ENCODE data around the gene TNFRSF11A. TPM values are rescaled to one million over a fixed set of nuclear protein-coding genes. Genes with fewer than 3 reads are reported as not detected.

The TNFRSF11A gene
- total RNA-seq, 4 donors from 2014 or later, result 5.5 to 25.8 (median 8.6) TPM

DNA sequence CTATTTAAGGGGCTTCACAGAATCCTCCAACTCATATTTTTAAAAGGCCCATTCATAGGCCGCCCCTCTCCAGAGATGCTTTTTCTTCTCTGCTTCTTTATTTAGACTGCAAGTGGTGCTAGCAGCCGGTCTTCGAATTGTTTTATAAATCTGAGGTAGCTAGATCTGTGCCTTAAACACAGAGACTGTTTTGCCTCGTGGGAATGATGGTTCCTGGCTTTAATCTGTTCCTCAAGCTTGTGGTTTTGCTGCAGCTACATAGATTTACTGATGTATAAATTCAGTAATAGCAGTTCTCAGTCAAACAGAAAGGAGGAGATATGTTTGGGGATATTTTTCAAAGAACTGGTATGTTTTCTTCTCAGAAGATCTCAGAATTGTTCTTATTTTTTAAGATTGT, 45.3 kb downstream of the TNFRSF11A start:
- no peak overlapping the region for H3K4me3 ChIP-seq
- H3K27ac ChIP-seq, result no peak overlapping the region
- H3K9me3 ChIP-seq, result no peaks in the 10 kb centered on the region
- no peak for DNase-seq (ENCODE audit: low spot score in 2 of 2)
- TF ChIP-seq, protein P1, sequence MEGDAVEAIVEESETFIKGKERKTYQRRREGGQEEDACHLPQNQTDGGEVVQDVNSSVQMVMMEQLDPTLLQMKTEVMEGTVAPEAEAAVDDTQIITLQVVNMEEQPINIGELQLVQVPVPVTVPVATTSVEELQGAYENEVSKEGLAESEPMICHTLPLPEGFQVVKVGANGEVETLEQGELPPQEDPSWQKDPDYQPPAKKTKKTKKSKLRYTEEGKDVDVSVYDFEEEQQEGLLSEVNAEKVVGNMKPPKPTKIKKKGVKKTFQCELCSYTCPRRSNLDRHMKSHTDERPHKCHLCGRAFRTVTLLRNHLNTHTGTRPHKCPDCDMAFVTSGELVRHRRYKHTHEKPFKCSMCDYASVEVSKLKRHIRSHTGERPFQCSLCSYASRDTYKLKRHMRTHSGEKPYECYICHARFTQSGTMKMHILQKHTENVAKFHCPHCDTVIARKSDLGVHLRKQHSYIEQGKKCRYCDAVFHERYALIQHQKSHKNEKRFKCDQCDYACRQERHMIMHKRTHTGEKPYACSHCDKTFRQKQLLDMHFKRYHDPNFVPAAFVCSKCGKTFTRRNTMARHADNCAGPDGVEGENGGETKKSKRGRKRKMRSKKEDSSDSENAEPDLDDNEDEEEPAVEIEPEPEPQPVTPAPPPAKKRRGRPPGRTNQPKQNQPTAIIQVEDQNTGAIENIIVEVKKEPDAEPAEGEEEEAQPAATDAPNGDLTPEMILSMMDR (IDR thresholded peaks at IDR 0.05), result no peak
- TF ChIP-seq POLR2A (IDR thresholded peaks at IDR 0.05) (no peak), EP300 (IDR thresholded peaks at IDR 0.05) (no peak)
- H3K4me1 ChIP-seq, result no peaks in the 10 kb centered on the region
- no peaks in the 10 kb centered on the region for H3K27me3 ChIP-seq
- H3K36me3 ChIP-seq, result no peaks in the 10 kb centered on the region
- 41 to 45% methylated on average over 4 of the region's 4 CpGs for WGBS, 2 donors

DNA sequence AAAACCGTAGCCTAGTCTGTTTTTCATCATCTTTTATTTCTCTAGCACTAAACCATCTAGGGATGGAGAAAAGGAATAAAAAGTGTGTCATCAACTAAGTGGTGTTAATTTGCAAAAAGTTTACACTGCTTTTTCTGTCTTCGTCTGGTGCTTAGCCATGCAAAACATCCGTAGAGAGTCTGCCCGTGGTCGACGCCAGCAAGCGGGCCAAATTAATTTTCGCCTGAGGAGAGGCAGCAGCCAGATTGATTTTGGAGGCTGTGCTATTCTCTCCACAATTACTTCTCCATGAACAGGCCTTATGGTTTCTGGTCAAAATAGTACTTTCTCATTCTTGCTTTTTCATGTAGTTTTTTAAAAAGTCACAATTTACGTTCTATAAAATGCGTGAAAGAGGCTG, 46.3 kb downstream of the TNFRSF11A start:
- Histone ChIP-seq H3K27me3 (no peaks in the 10 kb centered on the region), H3K27ac (no peak overlapping the region), H3K4me3 (no peak overlapping the region), H3K9me3 (no peaks in the 10 kb centered on the region), H3K4me1 (no peaks in the 10 kb centered on the region), H3K36me3 (no peaks in the 10 kb centered on the region)
- WGBS, 2 donors, result 69 to 70% methylated on average over 10 of the region's 10 CpGs
- TF ChIP-seq POLR2A (IDR thresholded peaks at IDR 0.05), result no peak
- TF ChIP-seq, protein P1 (IDR thresholded peaks at IDR 0.05), result no peak
- no peak for TF ChIP-seq EP300 (IDR thresholded peaks at IDR 0.05)
- no peak for DNase-seq (ENCODE audit: low spot score in 2 of 2)

DNA sequence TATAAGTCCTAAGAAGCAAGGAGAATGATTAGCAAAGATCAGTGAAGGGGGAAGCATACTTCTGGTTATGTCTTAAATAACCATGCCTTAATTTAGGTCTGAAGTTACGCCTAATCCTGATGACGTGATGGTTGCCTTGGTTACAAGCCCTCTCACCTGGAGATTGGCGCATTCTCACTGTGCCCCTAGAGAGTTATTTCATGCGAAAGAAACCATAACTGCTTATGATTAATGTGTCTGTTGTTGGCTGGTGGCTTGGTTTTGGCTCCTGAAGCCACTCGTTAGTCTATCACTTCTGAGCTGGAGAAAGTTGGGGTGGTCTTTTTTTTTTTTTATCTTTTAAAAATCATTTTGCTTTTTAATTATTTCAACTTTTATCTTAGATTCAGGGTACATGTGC, 47.0 kb downstream of the TNFRSF11A start:
- Histone ChIP-seq H3K9me3 (no peaks in the 10 kb centered on the region), H3K4me1 (no peaks in the 10 kb centered on the region), H3K27ac (no peak overlapping the region), H3K4me3 (no peak overlapping the region), H3K27me3 (no peaks in the 10 kb centered on the region), H3K36me3 (no peaks in the 10 kb centered on the region)
- WGBS, 2 donors, result 88 to 90% methylated on average over 5 of the region's 5 CpGs
- DNase-seq (ENCODE audit: low spot score in 2 of 2), result no peak
- TF ChIP-seq, protein P1 (IDR thresholded peaks at IDR 0.05), result no peak
- TF ChIP-seq EP300 (IDR thresholded peaks at IDR 0.05), result no peak
- TF ChIP-seq POLR2A (IDR thresholded peaks at IDR 0.05), result no peak

DNA sequence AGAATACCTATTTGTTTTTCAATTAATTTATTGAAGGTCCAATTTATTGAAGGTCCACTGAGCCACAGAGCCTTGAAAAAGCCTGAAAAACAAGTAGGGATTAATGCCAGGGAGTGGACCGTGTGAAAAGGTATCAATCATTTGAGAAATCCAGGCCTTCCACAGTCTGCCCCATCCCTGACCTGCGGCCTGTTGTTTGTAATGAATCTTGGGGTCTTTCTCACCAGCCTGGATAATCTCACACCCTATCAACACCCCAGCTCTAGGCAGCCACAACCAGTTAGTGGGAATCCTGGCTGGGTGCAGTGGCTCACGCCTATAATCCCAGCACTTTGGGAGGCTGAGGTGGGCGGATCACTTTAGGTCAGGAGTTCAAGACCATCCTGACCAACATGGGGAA, 47.8 kb downstream of the TNFRSF11A start:
- Histone ChIP-seq H3K9me3 (no peaks in the 10 kb centered on the region), H3K36me3 (no peaks in the 10 kb centered on the region), H3K4me3 (no peak overlapping the region), H3K4me1 (no peaks in the 10 kb centered on the region), H3K27me3 (no peaks in the 10 kb centered on the region), H3K27ac (no peak overlapping the region)
- no peak for DNase-seq (ENCODE audit: low spot score in 2 of 2)
- WGBS, 2 donors, result 88 to 94% methylated on average over 4 of the region's 4 CpGs
- TF ChIP-seq EP300 (IDR thresholded peaks at IDR 0.05) (no peak), POLR2A (IDR thresholded peaks at IDR 0.05) (no peak)
- TF ChIP-seq, protein P1 (IDR thresholded peaks at IDR 0.05), result no peak

DNA sequence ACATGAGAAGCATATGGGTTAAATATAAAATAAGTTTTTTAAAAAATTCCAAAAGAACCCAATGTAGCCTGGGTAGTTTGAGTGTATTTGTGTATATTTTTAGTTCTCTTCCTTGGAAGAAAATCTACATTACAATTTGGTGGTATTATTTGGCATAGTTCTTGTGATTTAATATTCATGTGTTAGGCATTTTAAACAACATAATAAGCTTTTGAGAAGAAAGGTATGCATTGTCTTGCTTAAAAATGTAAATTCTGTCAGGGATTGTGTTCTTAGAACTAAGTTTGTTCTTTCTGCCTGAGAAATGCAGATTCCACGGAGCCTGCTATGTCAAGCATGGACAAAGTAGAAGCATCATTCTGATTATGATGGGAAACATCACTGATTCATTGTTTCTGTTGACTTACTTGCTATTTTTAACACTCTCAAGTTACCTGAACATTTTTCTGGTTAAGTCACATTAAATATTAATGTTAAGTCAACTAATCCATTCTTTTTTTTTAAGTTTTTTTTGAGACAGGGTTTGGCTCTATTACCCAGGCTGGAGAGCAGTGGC, 49.4 kb downstream of the TNFRSF11A start:
- TF ChIP-seq EP300 (IDR thresholded peaks at IDR 0.05) (no peak), POLR2A (IDR thresholded peaks at IDR 0.05) (no peak)
- TF ChIP-seq, protein P1 (IDR thresholded peaks at IDR 0.05), result no peak
- no peak overlapping the region for H3K4me3 ChIP-seq
- no peak for DNase-seq (ENCODE audit: low spot score in 2 of 2)

More for the DNA sequence above, 49.4 kb downstream of the TNFRSF11A start:
- no peak overlapping the region for H3K27ac ChIP-seq
- no peaks in the 10 kb centered on the region for H3K27me3 ChIP-seq
- no peaks in the 10 kb centered on the region for H3K9me3 ChIP-seq
- no peaks in the 10 kb centered on the region for H3K36me3 ChIP-seq
- H3K4me1 ChIP-seq, result no peaks in the 10 kb centered on the region
- WGBS, 2 donors, result 51 to 54% methylated on average over 1 of the region's 1 CpG

Measured in tibial nerve (tissue), 4 donors.